IMR-90 (cell line): ENCODE data around the gene CLASP1. TPM values are rescaled to one million over a fixed set of nuclear protein-coding genes. Genes with fewer than 3 reads are reported as not detected.

Experiments used
- ATAC-seq: fragments of 200-7000 bp; cut with Tn5 transposase; 2 replicates; pipeline ENCODE4 v1.9.1; 2020; ENCODE audit warnings: low read depth, mild to moderate bottlenecking, moderate library complexity
- BruUV-seq: library from RNA; stranded (reverse); fragments of 400-500 nt; replicated peaks from 2 replicates; lab custom pipeline; 2021; lab: Mats Ljungman, UMichigan
- CTCF ChIA-PET: fragments of 300-600 bp; formaldehyde crosslinking; extraction: SDS; loops from one replicate; lab custom pipeline; 2021; ENCODE audit warnings: antibody characterized with exemption; lab: Yijun Ruan, JAX
- POLR2A ChIA-PET: fragments of 300-600 bp; sonication (Branson Sonifier 250); formaldehyde crosslinking; loops from one replicate; lab custom pipeline; 2022; ENCODE audit warnings: antibody characterized with exemption; ENCODE audit not compliant: unreplicated experiment; lab: Charles Lee
- DNase-seq: peaks from one replicate; pipeline ENCODE4 v3.0.0; 2013
- H2AFZ ChIP-seq: replicated peaks from 2 replicates; pipeline ENCODE3; 2013; ENCODE audit warnings: low read length, mild to moderate bottlenecking; ENCODE audit not compliant: poor library complexity
- H2AK5ac ChIP-seq: 2 replicates; pipeline ENCODE4 v1.6.1; 2013; ENCODE audit warnings: low read depth, low read length, inconsistent platforms
- H2AK9ac ChIP-seq: replicated peaks from 2 replicates; pipeline ENCODE3; 2013; ENCODE audit warnings: mild to moderate bottlenecking, low read depth, low read length, moderate library complexity; ENCODE audit not compliant: poor library complexity
- H2BK120ac ChIP-seq: 2 replicates; pipeline ENCODE4 v1.6.1; 2013; ENCODE audit warnings: low read depth, low read length, inconsistent platforms
- H2BK15ac ChIP-seq: 3 replicates; pipeline ENCODE4 v1.6.1; 2013; ENCODE audit warnings: low read depth, low read length, inconsistent platforms
- H2BK20ac ChIP-seq: 2 replicates; pipeline ENCODE4 v1.6.1; 2013; ENCODE audit warnings: low read depth, mild to moderate bottlenecking, inconsistent platforms, low read length, moderate library complexity
- H2BK5ac ChIP-seq: 2 replicates; pipeline ENCODE4 v1.6.1; 2013; ENCODE audit warnings: mild to moderate bottlenecking, low read depth, low read length, inconsistent platforms; ENCODE audit not compliant: poor library complexity, severe bottlenecking
- H3K14ac ChIP-seq: replicated peaks from 2 replicates; pipeline ENCODE4 v1.6.1; 2013; ENCODE audit warnings: low read depth, low read length, inconsistent platforms
- H3K18ac ChIP-seq: 2 replicates; pipeline ENCODE4 v1.6.1; 2013; ENCODE audit warnings: low read depth, low read length, control low read depth
- H3K23ac ChIP-seq: 2 replicates; pipeline ENCODE4 v1.6.1; 2013; ENCODE audit warnings: low read depth, low read length, inconsistent platforms
- H3K27ac ChIP-seq: 2 replicates; pipeline ENCODE4 v1.5.1; 2013; ENCODE audit warnings: mild to moderate bottlenecking, control low read depth, low read length; ENCODE audit not compliant: insufficient read depth
- H3K27me3 ChIP-seq: 2 replicates; pipeline ENCODE4 v1.6.1; 2013; ENCODE audit warnings: low read length; ENCODE audit not compliant: control insufficient read depth, insufficient read depth
- H3K36me3 ChIP-seq: 2 replicates; pipeline ENCODE4 v1.6.1; 2013; ENCODE audit warnings: low read length, mixed read lengths; ENCODE audit not compliant: control insufficient read depth, insufficient read depth
- H3K4ac ChIP-seq: 2 replicates; pipeline ENCODE4 v1.6.1; 2013; ENCODE audit warnings: low read depth, low read length, inconsistent platforms
- H3K4me1 ChIP-seq: 2 replicates; pipeline ENCODE4 v1.6.1; 2013; ENCODE audit warnings: low read length, mixed read lengths; ENCODE audit not compliant: control insufficient read depth, insufficient read depth
- H3K4me2 ChIP-seq: 2 replicates; pipeline ENCODE4 v1.6.1; 2013; ENCODE audit warnings: low read depth, mild to moderate bottlenecking, control low read depth, low read length, moderate library complexity
- H3K4me3 ChIP-seq: 2 replicates; pipeline ENCODE4 v1.5.1; 2013; ENCODE audit warnings: low read depth, mild to moderate bottlenecking, control low read depth, low read length, moderate library complexity; ENCODE audit not compliant: insufficient read depth
- H3K56ac ChIP-seq: 2 replicates; pipeline ENCODE4 v1.6.1; 2013; ENCODE audit warnings: low read length, inconsistent platforms; ENCODE audit not compliant: insufficient read depth; ENCODE audit errors: extremely low read depth
- H3K79me1 ChIP-seq, 2 experiments: 2 replicates each; pipeline ENCODE4 v1.6.1; 2013; ENCODE audit warnings: low read length in 2 of 2, inconsistent platforms in 1 of 2, low read depth in 1 of 2
- H3K9ac ChIP-seq: 2 replicates; pipeline ENCODE4 v1.6.1; 2013; ENCODE audit warnings: low read depth, low read length, control low read depth
- H3K9me1 ChIP-seq: 2 replicates; pipeline ENCODE4 v1.6.1; 2013; ENCODE audit warnings: low read length, inconsistent platforms; ENCODE audit not compliant: insufficient read depth
- H3K9me3 ChIP-seq: 2 replicates; pipeline ENCODE4 v1.6.1; 2013; ENCODE audit warnings: low read length; ENCODE audit not compliant: control insufficient read depth, insufficient read depth
- H4K20me1 ChIP-seq: 2 replicates; pipeline ENCODE4 v1.6.1; 2013; ENCODE audit warnings: low read length, inconsistent platforms; ENCODE audit not compliant: insufficient read depth
- H4K5ac ChIP-seq: 2 replicates; pipeline ENCODE4 v1.6.1; 2013; ENCODE audit warnings: mild to moderate bottlenecking, low read depth, low read length, control low read depth
- H4K8ac ChIP-seq, 2 experiments: 2 replicates each; pipeline ENCODE4 v1.6.1; 2013; ENCODE audit warnings: low read depth in 2 of 2, low read length in 2 of 2, control low read depth in 1 of 2, inconsistent platforms in 1 of 2
- H4K91ac ChIP-seq: 2 replicates; pipeline ENCODE4 v1.6.1; 2013; ENCODE audit warnings: low read depth, low read length, inconsistent platforms; ENCODE audit not compliant: insufficient read depth
- FOS ChIP-seq: fragments of 150-350 bp; IDR thresholded peaks from 2 replicates; pipeline ENCODE4 v1.6.1; 2016; ENCODE audit warnings: low read depth, low read length
- RFX5 ChIP-seq: IDR thresholded peaks from 2 replicates; pipeline ENCODE4 v1.8.0; 2012; ENCODE audit warnings: low read depth, mild to moderate bottlenecking, low read length, moderate library complexity
- WGBS, 2 experiments: methylation state at CpG; one replicate each; pipeline versions ENCODE4 v1.1.5 to v1.1.7; 2013; ENCODE audit warnings: missing lambda C conversion rate in 2 of 2; ENCODE audit not compliant: insufficient read length in 1 of 2; ENCODE audit errors: extremely low coverage in 2 of 2; 5-methylcytosine and 5-hydroxymethylcytosine counted together
- dilution Hi-C: fragments of 300-500 bp; cut with HindIII; formaldehyde crosslinking; loops from one replicate; pipeline ENCODE4 v1.14.3; 2018; ENCODE audit warnings: low sequenced_read_pairs; ENCODE audit not compliant: unreplicated experiment
- in situ Hi-C: fragments of 300-500 bp; cut with MboI; formaldehyde crosslinking; loops from 3 replicates; pipeline ENCODE4 v1.14.3; 2019; ENCODE audit warnings: low sequenced_read_pairs, inconsistent platforms, mixed read lengths
- intact Hi-C: fragments of 100-400 bp; cut with micrococcal nuclease; formaldehyde crosslinking; loops from 2 replicates; pipeline ENCODE4 v1.10.0; 2022
- polyA plus RNA-seq, 3 experiments: library from polyadenylated mRNA; depleted of rRNA; stranded (reverse); fragments of >200 nt; gene quantifications; 2 replicates each; pipeline ENCODE4 v1.2.3, GENCODE V29; 2012; ENCODE audit warnings: low replicate concordance in 1 of 3
- total RNA-seq: library from RNA; depleted of rRNA; stranded (reverse); fragments of >200 nt; gene quantifications from 2 replicates; pipeline ENCODE4 v1.2.3, GENCODE V29; 2012

Gene CLASP1
- total and polyA plus RNA-seq, 2 of the 4 experiments (the other 2 are of a cell fraction): 12.3 to 33.7 TPM

- TSS peak; percentile 11 for BruUV-seq
- Histone ChIP-seq H3K9ac (no peak overlapping the region), H4K91ac (no peak overlapping the region), H2BK120ac (no peak overlapping the region), H3K56ac (no peak overlapping the region), H3K4ac (no peak overlapping the region), H3K4me2 (peak overlapping the region; percentile 10; the same call in 1 of the 2 replicates), H3K27ac (no peak overlapping the region), H3K9me3 (no peaks in the 10 kb centered on the region), H2AK9ac (no peak overlapping the region), H2AK5ac (no peak overlapping the region), H4K8ac (no peak overlapping the region), H4K20me1 (no peaks in the 10 kb centered on the region), H4K5ac (no peak overlapping the region), H3K79me1 (peaks cover 0 to 16% of the 10 kb centered on the region in 2 experiments; a peak in 2 of 4 replicates), H2BK5ac (no peak overlapping the region), H2AFZ (no peak overlapping the region), H3K14ac (no peak overlapping the region), H2BK20ac (no peak overlapping the region), H3K4me3 (no peak overlapping the region), H2BK15ac (no peak overlapping the region), H3K27me3 (no peaks in the 10 kb centered on the region), H3K18ac (no peak overlapping the region), H3K23ac (no peak overlapping the region), H3K4me1 (no peaks in the 10 kb centered on the region; the same call in 1 of the 2 replicates), H3K36me3 (peaks cover 16% of the 10 kb centered on the region), H3K9me1 (no peaks in the 10 kb centered on the region; the same call in 1 of the 2 replicates)
- in situ Hi-C loops (no loop called here), dilution Hi-C loops (no loop called here), intact Hi-C loops (no loop called here)
- POLR2A ChIA-PET: no interaction called here
- CTCF ChIA-PET: interaction anchor here (0.6 to 1.0 kb wide), 2 partner anchors 8 to 18 kb away, joined by 3 to 4 read pairs; no protein-coding TSS in a partner anchor
- DNase-seq (peak; percentile 82), ATAC-seq (peak; percentile 83)
- TF ChIP-seq RFX5 (no peak), FOS (peak; percentile 46; the same call in 1 of the 2 replicates)
- WGBS, 2 experiments: no CpG with 5 or more reads among the region's 3 CpGs
Observed at GRCh38 chr2:121408641-121409040, 240.6 kb downstream of the CLASP1 start.
